Glomerular visceral epithelial cell (primary cell): ENCODE results near the gene STK39.
"Not testable (repeated sequence)": the region's sequence is repeated elsewhere in the genome, so short reads cannot be mapped to it uniquely, and the experiment has no call there.

Source experiments
- DNase-seq: peaks from one replicate; pipeline ENCODE4 v3.0.0-alpha.2; 2016; ENCODE audit errors: extremely low spot score

STK39 gene

DNA sequence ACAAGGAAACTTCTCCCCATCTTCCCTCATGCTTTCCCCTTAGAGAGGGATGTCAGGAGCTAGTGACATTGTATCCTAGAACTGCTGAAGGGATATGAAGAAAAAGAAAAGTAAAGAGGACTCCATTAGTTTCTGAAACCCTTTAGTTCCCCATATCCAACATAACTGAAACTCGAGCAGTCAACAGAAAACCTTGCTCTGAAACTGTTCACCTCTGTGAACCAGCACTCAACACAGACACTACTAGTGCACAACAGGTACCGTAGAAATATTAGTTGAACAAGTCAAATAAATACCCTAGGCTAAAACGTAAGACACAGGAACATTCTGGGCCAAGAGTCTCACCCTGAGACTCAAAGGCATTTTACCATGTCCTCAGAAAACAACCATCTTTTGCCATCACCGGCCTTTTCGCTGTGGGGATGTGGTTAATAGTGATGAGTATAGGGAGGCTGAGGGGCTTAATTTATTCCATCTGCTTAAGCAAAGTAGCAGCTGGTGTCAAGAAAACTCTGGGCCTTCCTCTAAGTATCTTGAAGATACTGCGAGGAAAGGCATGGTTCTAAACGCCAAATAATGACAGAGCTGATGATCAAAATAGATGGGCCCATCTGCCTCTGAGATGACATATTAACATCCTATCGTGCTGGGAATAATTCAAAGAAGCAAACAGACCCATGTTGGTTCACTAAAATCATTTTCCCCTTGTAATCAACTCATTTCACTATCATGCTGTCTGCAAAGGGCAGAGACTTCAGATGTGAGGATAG lies 156.8 kb downstream of the STK39 start:
- DNase-seq = no peak

- DNase-seq = no peak
These were observed 158.2 kb downstream of the STK39 start for GRCh38 chr2:168089200-168089599.

- DNase-seq = no peak
These were observed 160.0 kb downstream of the STK39 start for GRCh38 chr2:168087401-168087800.

GRCh38 chr2:168086851-168087250 lies 160.5 kb downstream of the STK39 start:
- no peak for DNase-seq

DNA sequence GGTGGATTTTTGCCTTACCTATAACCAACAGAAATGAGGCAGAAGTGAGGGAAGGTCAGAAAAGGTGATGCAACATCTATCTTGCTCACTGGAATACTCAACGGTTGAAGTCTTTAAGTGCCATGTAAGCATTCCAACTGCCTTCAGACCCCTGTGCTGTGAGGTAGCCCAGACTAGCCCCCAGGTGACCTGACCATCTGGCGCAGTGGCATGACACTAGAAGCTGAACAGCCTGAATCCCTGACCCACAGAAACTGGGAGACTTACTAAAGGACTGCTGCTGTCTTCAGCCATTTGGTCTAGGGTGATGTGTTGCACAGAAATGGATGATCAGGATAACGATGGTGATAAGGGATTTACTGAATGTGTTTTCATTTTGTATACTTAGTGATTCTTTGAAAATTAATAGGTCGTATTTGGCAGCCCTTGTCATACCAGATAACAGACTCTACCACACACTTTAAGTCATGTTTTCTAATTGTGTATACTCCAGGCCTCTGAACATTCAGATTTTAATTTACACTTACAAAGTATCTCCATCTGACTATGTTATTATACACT lies 161.5 kb downstream of the STK39 start:
- DNase-seq = no peak

DNA sequence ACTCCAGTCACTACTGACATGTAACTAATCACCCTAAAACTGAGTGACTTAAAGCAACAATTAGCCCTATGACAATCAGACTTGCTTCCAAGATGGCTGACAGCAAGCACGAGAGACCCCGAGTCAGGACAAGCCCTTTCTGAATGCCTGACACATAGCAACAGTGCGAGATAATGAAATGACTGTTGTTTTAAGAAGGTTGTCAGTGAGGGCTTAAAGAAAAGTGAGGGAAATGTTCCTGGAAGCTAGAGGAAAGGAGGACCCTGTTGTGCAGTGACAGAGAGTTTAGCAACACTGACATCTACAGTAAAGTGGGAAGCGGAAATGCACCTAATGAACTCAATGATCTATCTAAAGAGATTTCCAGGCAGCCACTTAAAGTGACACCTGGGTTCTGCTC lies 163.1 kb downstream of the STK39 start:
- DNase-seq = no peak

- not testable (repeated sequence) for DNase-seq
These were observed 165.9 kb downstream of the STK39 start for GRCh38 chr2:168081452-168081851.

DNA sequence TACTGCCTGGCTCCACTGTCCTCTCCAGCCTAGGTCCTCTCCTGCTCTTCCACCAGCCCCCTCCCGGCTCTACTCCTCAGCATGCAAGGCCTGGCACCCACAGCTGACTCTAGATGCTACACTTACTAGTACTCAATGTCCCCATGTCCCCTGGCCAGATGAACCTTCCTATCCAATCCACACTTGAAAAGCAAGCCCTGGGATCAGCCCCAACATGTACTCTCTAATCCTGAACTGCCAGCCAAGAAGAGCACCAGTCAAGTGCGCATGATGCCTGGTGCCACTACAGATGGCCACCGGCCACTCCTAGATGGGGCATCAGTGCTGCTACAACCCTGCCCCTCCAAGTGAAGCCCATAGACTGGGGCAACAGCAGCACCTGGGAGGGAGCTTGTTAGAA lies 168.2 kb downstream of the STK39 start:
- DNase-seq = no peak

GRCh38 chr2:168076731-168077130 lies 170.7 kb downstream of the STK39 start:
- no peak for DNase-seq

GRCh38 chr2:168075446-168075845 lies 171.9 kb downstream of the STK39 start:
- no peak for DNase-seq

DNA sequence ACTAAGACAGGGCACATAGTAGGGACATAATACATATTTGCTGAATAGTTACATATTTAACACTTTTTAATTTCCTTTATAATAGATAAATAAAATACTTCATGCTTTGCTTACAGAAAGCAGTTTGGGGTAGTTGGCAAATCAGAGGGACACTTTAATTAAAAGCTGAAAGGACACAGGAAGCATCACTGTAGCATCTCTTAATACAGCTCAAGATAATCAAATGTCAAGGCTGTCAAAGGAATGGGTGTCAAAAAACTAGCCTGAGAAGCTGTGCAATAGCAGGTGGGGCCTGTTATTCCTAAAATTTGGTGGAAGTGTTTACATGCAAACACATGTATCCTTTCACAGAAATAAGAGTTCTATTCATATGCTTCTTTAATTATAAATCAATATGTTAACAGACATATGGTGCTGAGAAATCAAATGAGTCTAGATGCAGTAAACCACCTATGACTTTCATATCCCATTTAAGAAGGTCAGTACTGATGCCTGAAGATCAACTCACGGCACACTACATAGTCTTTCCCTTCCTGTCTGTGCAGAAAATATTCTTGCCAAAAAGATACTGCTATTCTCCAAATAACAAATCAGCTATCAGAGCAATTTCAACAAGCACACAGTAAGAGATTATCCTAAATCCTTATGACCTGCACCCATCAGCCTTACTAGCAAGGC lies 174.6 kb downstream of the STK39 start:
- DNase-seq = no peak

GRCh38 chr2:168064011-168064998 lies 183.1 kb downstream of the STK39 start:
- DNase-seq = no peak

- no peak for DNase-seq
These were observed 184.5 kb downstream of the STK39 start for GRCh38 chr2:168062936-168063335.

DNA sequence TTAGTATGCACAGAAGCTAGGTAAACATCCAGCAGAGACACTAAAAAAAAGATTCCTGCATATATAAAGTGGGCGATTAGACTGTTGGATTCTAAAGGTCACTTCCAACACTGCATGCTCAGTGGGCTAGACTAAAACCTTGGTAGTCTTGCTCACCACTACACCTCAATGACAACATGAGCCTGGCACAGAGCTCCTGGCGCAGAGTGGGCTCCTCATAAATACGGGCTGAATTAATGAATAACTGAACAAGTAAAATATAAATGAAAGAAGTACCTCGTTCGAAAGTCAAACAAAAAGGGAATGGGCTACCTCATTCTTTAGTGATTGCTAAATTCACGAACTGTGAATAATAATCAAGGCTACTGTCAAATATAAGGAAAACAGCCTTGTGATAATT lies 185.3 kb downstream of the STK39 start:
- no peak for DNase-seq

DNA sequence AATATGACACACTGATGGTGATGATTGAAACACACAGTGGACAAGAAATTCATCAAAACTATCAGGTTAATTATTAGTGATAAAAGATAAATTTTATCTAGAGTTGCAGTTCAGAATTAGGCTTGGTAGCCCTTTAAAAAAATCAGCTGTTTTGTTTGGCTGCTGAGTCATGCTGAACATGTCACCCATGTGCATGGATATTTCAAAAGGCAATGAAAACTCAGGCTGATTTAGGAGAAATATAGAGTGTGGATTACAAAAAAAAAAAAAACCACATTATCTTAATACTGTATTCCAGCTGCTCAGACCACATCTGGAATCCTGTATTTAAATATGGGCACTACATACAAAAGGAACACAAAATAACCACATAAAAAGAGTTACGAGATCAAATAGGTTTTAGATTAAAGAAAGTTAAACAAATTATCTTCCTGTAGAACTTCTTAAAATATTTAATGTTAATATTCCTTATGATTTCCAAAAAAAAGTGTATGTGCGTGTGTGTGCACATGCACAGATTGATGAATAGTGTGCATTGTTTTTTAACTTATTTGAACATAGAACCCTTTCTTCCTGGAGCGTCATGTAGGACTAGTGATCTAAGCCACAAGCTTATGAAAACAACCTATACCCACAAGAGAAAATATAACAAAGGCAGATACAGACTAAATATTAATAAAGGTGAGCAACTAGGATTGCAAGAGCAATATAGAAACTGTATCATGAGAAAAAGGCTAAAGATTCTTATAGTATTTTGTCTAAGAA lies 186.2 kb downstream of the STK39 start:
- DNase-seq = no peak

DNA sequence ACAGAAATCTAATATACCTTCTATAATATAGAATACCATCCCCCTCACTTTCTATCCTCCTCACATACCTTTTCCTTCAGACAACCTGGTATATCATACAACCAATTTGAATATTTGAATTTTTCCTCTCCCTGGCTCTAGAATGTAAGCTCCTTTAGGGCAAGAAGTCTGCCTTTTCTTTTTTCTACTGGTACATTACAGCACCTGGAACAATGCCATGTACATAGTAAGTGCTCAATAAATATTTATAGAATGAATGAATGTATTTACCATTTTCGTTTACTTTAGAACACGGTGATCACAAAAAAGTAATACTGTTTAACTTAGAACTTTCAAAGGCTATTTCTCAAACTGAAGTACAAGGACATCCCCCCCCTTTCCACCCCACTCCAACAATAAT lies 187.6 kb downstream of the STK39 start:
- no peak for DNase-seq

GRCh38 chr2:168058675-168059074 lies 188.7 kb downstream of the STK39 start:
- DNase-seq = no peak

- DNase-seq = no peak
These were observed 191.1 kb downstream of the STK39 start for GRCh38 chr2:168056242-168056787.

GRCh38 chr2:168054657-168055056 lies 192.7 kb downstream of the STK39 start:
- DNase-seq = no peak

DNA sequence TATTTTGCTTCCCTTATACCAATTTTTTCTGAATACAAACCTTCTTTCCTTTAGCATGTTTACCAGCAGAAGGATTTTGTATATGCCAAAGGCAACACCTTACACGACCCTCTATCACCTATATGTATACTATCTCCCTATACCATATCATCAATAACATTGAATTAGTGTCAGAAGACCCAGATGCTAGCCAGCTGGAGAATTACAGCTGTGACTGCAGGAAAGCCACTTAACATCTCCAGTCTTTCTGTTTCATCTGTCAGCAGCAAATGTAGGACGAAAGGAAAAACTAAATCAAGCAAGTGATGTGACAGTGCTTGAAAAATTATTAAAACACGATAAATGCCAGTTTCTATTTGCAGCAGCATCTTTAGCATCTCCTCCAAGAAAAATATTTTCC lies 193.7 kb downstream of the STK39 start:
- no peak for DNase-seq

DNA sequence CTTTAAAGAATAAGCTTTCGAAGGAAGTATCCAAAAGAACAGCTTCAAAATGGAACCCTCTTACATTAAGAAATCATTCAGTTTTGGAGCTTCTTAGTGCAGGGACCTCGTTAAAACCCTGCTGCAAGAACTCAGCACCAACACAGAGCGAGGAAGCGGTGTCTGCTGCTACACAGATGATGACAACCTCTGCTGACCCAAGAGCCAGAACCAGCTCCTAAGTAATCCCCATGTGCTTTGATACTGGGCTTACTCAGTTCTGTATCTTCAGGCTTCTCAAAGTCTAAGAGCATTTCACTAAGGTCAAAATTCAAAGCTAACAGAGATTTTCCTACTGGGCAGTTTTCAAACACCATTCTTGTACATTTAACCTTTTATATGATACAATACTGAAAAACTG lies 194.6 kb downstream of the STK39 start:
- DNase-seq = no peak
